K562 (cell line): ENCODE data around the gene CD79A. TPM values are rescaled to one million over a fixed set of nuclear protein-coding genes. Genes with fewer than 3 reads are reported as not detected.

ENCODE experiments used
- ARID1B ChIP-seq: fragments of 450-650 bp; IDR thresholded peaks from 2 replicates; pipeline ENCODE4 v1.6.1; 2016; ENCODE audit warnings: antibody characterized with exemption, mild to moderate bottlenecking, inconsistent platforms
- BMI1 ChIP-seq: fragments of 150-350 bp; IDR thresholded peaks from 2 replicates; pipeline ENCODE4 v1.6.1; 2014; ENCODE audit warnings: low read length
- CEBPB ChIP-seq: fragments of 450-650 bp; IDR thresholded peaks from 2 replicates; pipeline ENCODE4 v1.6.1; 2016; ENCODE audit warnings: missing genetic modification characterization, missing compliant biosample characterization
- EHMT2 ChIP-seq: fragments of 450-650 bp; IDR thresholded peaks from 2 replicates; pipeline ENCODE4 v1.6.1; 2018; ENCODE audit warnings: antibody characterized with exemption
- ESRRB ChIP-seq: fragments of 250-450 bp; sonication (Bioruptor Pico); IDR thresholded peaks from 2 replicates; pipeline ENCODE4 v1.5.0; 2020; ENCODE audit warnings: mild to moderate bottlenecking, moderate library complexity, borderline replicate concordance
- HDAC2 ChIP-seq: fragments of 450-650 bp; IDR thresholded peaks from 2 replicates; pipeline ENCODE4 v1.6.1; 2016; ENCODE audit warnings: mild to moderate bottlenecking
- MAFG ChIP-seq: fragments of 450-650 bp; conservative IDR thresholded peaks from 2 replicates; pipeline ENCODE4 v1.6.1; 2016; ENCODE audit warnings: missing genetic modification characterization, missing compliant biosample characterization
- MCM5 ChIP-seq: fragments of 450-650 bp; IDR thresholded peaks from 2 replicates; pipeline ENCODE4 v1.6.1; 2016; ENCODE audit warnings: low read depth
- MGA ChIP-seq: fragments of 450-650 bp; IDR thresholded peaks from 2 replicates; pipeline ENCODE4 v1.6.1; 2016; ENCODE audit warnings: mild to moderate bottlenecking, moderate library complexity
- NCOA2 ChIP-seq, 2 experiments: fragments of 450-650 bp; IDR thresholded peaks; 2 replicates each; pipeline ENCODE4 v1.6.1; 2018; ENCODE audit warnings: mild to moderate bottlenecking in 2 of 2, moderate library complexity in 1 of 2; ENCODE audit not compliant: partially characterized antibody in 2 of 2
- NFIX ChIP-seq: fragments of 250-450 bp; sonication (Bioruptor Pico); IDR thresholded peaks from 2 replicates; pipeline ENCODE4 v1.4.0; 2020; ENCODE audit warnings: low read depth, mild to moderate bottlenecking, moderate library complexity
- SRSF3 ChIP-seq: fragments of 200-400 bp; formaldehyde crosslinking; IDR thresholded peaks from 2 replicates; pipeline ENCODE4 v1.6.1; 2016; ENCODE audit warnings: mild to moderate bottlenecking, low read length, moderate library complexity; ENCODE audit not compliant: insufficient read depth
- TRIM28 ChIP-seq: fragments of 450-650 bp; IDR thresholded peaks from 2 replicates; pipeline ENCODE4 v1.6.1; 2017
- VEZF1 ChIP-seq: fragments of 200-800 bp; sonication (Bioruptor generic); IDR thresholded peaks from 2 replicates; pipeline ENCODE4 v1.6.1; 2017; ENCODE audit warnings: missing genetic modification characterization, missing compliant biosample characterization
- ZFX ChIP-seq: sonication (generic); formaldehyde crosslinking; IDR thresholded peaks from 2 replicates; pipeline ENCODE4 v1.8.0; 2022; ENCODE audit warnings: mild to moderate bottlenecking, missing genetic modification reagents, moderate library complexity
- ZNF398 ChIP-seq: fragments of 250-450 bp; sonication (Bioruptor Pico); IDR thresholded peaks from 2 replicates; pipeline ENCODE4 v1.8.0; 2021; ENCODE audit warnings: moderate library complexity, mild to moderate bottlenecking, inconsistent platforms
- polyA plus RNA-seq, 8 experiments: library from polyadenylated mRNA; depleted of rRNA in 4 of 8; stranded (reverse) in 5 of 8; unstranded in 3 of 8; fragments of >200 nt; fragmentation: Nextera tagmentation in 2 of 8; fragmentation: Illumina TruSeq in 1 of 8; extraction: Ambion mirVana in 2 of 8; extraction: Trizol in 1 of 8; gene quantifications; 2 replicates each; pipeline versions ENCODE4 v1.2.1 to v1.2.3, GENCODE V29; 2011 to 2014; ENCODE audit warnings: inconsistent platforms in 1 of 8, missing spikeins in 1 of 8
- total RNA-seq, 7 experiments: library from RNA; depleted of rRNA in 6 of 7; stranded (reverse); fragments of >200 nt in 6 of 7; fragmentation: Illumina TruSeq in 2 of 7; extraction: Trizol in 2 of 7; gene quantifications; 2 replicates each; pipeline versions ENCODE4 v1.2.1 to v1.2.3, GENCODE V29; 2011 to 2021; ENCODE audit warnings: low replicate concordance in 1 of 7

The CD79A gene
- total and polyA plus RNA-seq, 9 of the 15 experiments (the other 6 are each of a cell fraction or from before 2014, with no cell fraction given) = 0.04 to 0.72 (median 0.17) TPM; not detected in 3

GRCh38 chr19:41843371-41843770 lies 33.7 kb upstream of the CD79A start (continued):
- TF ChIP-seq MGA (no peak), ARID1B (peak; percentile 77), ZNF398 (CRISPR knock-in tag) (no peak), NCOA2 (IDR thresholded peaks at IDR 0.05; ENCODE audit: partially characterized antibody in 2 of 2) (no peak), MCM5 (no peak), MAFG (no peak), BMI1 (no peak), ZFX (CRISPR knock-in tag) (no peak), CEBPB (tag) (no peak), TRIM28 (no peak), NFIX (CRISPR knock-in tag) (no peak), VEZF1 (CRISPR knock-in tag) (peak; percentile 56; the same call in 1 of the 2 replicates), EHMT2 (0 out of 2 replicates have a peak, but pooled peaks have one; percentile 50), HDAC2 (0 out of 2 replicates have a peak, but pooled peaks have one; percentile 38), SRSF3 (no peak), ESRRB (no peak)
